Activated CD8-positive, alpha-beta memory T cell treated with anti-CD3 and anti-CD28 coated beads for 24 hours (primary cell): ENCODE results near the gene DEFB132.
A peak's percentile ranks its signal among the peaks of the same experiment; 100 is the strongest.

ENCODE experiments used
- DNase-seq: peaks from one replicate; pipeline ENCODE4 v3.0.0-alpha.2; 2020

The DEFB132 gene

DNA sequence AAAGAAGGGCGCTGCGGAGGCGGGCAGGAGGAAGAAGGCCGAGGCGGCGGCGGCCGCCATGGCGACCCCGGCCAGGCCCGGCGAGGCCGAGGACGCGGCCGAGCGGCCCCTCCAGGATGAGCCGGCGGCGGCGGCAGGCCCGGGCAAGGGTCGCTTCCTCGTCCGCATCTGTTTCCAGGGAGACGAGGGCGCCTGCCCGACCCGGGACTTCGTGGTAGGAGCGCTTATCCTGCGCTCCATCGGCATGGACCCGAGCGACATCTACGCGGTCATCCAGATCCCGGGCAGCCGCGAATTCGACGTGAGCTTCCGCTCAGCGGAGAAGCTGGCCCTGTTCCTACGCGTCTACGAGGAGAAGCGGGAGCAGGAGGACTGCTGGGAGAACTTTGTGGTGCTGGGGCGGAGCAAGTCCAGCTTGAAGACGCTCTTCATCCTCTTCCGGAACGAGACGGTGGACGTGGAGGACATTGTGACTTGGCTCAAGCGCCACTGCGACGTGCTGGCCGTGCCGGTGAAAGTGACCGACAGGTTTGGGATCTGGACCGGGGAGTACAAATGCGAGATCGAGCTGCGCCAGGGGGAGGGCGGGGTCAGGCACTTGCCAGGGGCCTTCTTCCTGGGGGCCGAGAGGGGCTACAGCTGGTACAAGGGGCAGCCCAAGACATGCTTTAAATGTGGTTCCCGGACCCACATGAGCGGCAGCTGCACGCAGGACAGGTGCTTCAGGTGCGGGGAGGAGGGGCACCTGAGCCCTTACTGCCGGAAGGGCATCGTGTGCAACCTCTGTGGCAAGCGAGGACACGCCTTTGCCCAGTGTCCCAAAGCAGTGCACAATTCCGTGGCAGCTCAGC lies 40.6 kb downstream of the DEFB132 start:
- DNase-seq, result peak; percentile 79

DNA sequence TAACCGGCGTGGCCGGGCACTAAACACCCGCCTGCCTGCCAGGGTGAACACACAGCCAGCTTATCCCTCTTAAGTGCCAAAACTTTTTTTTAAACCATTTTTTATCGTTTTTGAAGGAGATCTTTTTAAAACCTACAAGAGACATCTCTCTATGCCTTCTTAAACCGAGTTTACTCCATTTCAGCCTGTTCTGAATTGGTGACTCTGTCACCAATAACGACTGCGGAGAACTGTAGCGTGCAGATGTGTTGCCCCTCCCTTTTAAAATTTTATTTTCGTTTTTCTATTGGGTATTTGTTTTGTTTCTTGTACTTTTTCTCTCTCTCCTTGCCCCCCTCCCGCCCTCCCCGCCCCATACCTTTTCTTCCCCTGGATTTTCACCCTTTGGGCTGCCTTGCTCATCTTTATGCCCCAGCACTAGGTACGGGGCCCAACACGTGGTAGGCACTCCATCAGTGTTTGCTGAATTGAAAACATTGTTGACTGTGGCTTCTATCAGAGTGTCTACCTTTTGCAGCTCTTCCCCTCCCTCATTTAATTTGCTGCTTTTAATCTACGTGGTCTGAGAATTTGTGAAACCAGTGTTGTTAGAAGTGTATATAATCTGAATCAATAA lies 41.4 kb downstream of the DEFB132 start:
- no peak for DNase-seq

DNA sequence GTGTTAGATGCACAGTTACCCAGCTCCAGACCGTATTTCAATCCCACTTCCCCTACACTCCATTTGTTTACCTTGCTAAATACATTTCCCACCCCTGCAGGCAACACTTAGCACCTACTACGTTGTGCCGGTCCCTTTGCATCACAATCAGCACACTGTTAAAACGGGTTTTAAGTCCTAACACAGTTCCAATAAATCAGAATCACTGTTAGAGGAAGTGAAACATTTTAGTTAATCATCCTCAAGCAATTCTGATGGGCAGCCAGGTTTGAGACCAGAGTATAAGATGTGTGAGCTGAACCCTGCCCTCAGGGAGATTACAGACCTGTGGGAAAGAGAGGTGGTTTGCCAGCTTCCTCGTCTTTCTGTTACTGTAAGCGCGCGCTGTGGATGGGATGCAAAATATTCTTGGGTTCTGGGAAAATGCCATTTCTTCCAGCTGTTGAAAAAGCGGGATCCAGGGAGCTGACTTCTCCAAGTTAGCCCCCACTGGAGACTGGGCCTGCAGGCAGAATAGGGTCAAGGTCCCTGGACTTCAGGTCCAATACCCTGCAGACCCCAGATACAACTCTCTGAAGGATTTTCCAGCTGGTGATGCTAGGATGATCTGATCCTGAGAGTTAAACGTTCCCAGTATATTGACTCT lies 42.9 kb downstream of the DEFB132 start:
- DNase-seq, result no peak

DNA sequence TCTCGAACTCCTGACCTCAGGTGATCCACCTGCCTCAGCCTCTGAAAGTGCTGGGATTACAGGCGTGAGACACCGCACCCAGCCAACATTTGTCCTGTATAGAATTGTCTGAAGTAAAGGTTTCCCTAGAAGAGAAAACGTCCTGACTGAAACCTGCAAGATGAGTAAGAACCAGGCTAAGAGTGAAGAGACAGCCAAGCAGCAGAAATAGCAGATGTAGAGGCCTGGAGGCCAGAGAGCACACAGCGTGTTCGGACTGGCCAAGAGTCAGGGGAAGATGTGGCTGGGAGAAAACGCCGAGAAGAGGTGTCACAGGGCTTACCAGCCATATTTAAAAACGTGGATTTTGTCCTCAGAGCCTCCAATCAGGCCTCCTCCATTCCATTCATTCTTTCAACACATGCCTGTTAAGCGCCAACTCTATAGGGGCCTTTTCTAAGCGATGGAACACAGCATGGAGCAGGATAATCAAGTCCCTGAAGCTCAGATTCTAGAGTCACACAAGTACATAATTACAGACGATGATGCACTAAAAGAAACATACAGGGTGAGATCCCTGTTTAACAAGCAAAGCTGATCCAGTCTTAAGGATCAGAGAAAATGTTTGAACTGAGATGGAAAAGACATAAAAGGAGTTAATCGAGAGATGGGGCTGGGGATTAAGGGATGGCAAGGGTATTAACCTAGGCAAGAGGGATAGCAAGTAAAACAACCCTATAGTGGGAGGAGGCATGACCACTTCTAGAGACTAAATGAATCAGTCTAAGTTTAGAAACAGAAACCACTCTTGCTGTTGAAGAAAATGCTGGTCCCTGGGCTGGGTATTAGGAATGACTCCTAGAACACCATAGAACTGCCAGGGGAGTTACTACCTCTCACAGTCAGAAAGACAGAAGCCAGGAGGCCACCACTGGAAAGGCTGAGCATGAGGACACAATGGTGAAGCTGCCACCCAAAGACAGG lies 44.6 kb downstream of the DEFB132 start:
- no peak for DNase-seq

DNA sequence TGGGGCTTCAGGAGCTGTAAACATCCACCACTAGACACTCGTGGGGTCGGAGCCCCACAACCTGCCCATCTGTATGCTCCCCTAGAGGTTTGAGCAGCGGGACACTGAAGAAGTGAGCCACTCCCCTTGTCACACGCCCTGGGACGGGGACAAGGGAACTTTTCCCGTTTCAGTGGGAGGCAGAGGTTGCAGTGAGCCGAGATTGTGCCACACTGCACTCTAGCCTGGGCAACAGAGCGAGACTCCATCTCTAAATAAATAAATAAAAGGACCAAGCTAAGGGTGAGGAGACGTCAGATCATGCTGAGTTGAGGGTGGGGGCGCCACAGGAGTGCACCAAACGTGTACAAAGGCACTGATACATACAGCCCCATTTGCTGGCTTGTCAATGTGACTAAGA lies 48.2 kb downstream of the DEFB132 start:
- DNase-seq, result no peak

DNA sequence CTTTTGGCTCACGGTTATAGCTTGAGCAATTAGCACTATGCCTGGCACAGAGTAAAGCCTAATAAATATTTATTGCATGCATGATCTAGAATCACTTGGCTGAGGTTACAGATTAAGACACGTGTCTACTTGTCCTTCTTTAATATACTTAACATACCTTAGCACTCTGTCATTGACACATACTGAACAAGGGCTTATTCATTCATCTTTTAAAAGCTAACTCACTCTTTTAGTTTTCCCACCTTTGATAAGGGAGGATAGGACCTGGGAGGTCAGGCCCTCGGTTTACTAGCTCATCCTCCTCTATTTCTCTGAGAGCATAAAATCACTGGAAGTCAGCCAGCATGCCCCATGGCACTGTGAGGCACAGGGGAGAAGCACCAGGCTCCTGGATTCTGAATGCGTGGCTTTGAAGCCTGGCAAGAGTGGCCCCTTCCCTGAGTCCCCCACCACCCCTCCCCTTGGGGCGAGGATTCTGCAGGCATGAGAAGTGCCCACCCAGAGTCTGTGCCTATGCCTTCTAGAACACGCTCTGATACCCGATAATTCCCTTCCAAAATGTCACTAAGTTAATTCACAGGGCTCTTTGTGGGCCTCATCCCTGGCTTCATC lies 51.0 kb downstream of the DEFB132 start:
- DNase-seq, result no peak

DNA sequence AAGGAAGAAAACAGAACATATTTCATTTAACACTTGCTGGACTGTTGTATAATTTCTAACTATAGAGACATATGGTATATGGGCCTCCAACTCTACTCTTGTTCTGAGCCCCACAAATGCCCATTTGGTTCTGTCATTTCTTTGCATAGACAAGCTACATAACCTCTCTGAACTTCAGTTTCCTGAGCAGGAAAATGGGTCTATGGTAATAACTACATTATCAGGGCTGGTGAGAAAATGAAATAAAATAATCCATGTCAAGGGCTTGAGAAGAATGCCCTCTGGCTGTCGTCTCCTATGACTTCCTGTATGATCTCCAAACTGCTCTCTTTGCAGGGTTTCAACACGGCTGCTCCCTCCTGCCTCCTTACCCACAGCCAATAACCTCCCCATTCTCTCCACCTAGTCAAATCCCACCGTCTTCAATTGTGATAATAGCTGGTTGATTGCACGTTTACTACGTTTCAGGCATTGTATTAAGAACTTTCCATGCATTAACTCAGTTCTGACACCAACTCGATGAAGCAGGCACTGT lies 51.8 kb downstream of the DEFB132 start:
- no peak for DNase-seq

DNA sequence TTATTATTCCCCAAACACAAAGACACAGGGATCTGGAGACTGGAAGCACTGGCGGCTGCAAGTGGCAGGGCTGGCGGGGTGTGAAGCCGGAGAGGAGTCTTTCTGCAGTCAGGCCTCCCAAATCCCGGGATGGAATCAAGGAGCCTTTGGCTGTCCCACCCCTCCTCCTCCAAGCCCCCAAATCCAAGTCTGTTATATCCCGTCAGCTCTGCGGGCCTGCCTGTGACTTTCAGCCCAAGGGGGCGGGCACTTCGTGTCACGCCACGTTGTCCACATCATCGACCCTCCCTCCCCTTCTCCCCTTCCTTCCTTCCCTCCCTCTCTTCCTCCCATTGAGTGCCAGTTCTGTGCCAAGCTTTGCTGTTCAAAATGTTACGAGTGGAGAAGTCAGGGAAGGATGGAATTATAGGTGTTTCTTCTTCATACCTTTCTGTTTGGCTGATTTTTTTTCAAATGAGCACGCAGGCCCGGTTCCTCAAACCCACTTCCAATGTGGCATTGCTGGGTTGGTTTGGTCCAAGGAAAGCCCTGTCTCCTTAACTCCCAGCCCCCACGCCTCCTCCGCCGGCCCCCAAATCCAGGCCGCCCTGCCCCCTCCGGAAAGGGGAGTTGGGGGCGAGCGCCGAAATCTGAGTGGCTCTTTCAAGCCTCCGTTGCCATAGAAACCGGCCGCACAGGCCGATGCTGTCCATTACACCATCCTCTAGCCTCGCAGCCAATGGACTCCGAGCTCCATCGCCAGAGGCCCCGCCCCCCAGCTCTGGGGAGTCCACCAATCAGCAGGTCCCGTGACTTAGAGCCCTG lies 52.5 kb downstream of the DEFB132 start:
- peak; percentile 89 for DNase-seq

DNA sequence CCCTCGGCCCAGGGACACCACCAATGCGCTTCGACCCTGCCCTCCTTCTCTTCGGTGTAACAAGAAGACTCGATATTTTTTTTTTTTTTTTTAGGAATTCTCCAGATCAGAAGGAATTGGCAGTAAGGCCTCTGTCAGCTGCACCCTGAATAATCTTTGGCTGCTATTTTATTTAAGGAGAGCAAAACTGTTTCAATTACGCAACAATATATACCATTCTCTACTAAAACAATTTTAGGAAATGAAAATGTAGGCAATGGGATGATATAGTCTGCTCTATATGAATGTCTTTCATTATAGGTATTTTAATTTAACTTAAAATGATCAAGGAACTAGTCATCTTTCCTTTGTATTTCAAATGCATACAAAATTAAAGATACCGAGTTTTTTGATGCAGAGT lies 53.1 kb downstream of the DEFB132 start:
- no peak for DNase-seq
